ENCODE results near the gene MMP2.

MMP2 gene

GRCh38 chr16:55506708-55507107 is 27.7 kb downstream of the MMP2 start:
- TF ChIP-seq ZNF274 (IDR thresholded peaks at IDR 0.05; ENCODE audit: low read depth, low read length), result no peak
- no peak overlapping the region for H3K4me3 ChIP-seq (ENCODE audit: low read length)

DNA sequence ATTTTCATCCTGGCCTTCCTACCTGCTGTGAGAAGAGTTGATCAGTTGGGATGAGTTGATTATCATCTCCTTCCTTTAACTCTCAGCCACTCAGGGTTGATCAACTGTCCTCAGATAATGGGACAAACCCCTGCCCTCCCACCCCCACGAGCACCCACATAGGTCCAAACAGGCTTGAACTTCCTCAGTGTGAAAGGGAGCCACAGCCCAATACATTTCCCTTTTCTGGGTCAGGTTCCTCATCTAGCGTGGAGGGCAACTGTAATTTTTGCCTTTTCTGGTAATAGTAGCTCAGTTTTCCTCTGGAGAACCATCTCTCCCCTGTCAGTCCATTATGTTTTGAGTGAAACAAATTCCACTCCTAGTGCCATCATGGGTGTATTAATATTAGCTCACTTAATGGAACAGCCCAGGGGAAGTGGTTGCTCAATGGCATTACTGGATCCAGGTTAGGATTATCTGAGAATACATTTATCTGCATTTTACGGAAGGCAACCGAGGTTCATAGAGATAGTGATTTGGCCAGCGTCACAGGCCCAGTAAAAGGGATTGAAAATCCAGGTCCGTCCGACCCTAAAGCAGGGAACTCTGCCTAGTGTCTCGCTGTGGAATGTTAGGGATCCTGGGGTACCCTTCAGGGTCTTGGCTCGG is 29.4 kb downstream of the MMP2 start:
- H3K4me3 ChIP-seq (ENCODE audit: low read length), result no peak overlapping the region
- no peak for TF ChIP-seq ZNF274 (IDR thresholded peaks at IDR 0.05; ENCODE audit: low read depth, low read length)

DNA sequence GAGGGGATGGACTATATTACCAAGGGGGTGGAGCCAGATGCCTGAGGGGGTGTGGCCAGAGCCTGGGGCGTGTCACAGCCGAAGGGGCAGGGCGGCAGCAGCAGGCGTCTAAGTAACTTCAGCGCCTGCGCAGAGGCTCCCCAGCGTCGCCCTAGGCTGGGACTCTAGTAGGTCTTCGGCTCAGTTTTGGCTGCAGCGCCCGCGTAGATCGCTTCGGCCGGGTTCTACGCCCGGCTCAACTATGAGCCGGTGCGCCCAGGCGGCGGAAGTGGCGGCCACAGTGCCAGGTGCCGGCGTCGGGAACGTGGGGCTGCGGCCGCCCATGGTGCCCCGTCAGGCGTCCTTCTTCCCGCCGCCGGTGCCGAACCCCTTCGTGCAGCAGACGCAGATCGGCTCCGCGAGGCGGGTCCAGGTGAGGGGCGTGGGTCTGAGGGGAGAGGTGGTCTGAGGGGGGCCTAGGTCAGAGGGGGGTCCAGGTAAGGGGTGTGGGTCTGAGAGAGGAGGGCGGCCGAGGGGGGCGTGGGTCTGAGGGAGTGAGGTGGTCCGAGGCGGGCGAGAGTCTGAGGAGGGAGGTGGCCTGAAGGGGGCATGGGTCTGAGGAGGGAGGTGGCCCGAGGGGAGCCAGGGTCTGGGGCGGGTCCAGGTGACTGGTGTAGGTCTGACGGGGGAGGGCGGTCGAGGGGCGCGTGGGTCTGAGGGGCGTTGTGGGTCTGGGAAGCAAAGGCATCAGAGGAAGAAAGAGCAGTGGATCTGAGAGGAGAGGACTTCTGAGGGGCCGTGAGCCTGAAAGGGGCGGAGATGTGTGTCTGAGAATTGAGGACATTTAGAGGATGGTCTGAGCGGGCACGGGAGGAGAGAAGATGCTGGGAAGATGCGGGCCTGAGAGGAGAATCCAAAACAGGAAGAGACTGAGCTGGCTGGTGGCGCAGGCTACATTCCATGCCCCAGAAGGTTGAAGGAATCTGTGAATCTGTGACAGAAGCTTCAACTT is 30.2 kb downstream of the MMP2 start, which contains the start of gene LPCAT2:
Gene LPCAT2 (plus strand): TSS at position 132 of the 991 bp plus-strand sequence. CDS start 110 bp downstream, at position 242.
- 0 out of 2 replicates have a peak within 1 kb of the TSS, but pooled peaks have one; percentile 10 for H3K4me3 ChIP-seq (ENCODE audit: low read length)

DNA sequence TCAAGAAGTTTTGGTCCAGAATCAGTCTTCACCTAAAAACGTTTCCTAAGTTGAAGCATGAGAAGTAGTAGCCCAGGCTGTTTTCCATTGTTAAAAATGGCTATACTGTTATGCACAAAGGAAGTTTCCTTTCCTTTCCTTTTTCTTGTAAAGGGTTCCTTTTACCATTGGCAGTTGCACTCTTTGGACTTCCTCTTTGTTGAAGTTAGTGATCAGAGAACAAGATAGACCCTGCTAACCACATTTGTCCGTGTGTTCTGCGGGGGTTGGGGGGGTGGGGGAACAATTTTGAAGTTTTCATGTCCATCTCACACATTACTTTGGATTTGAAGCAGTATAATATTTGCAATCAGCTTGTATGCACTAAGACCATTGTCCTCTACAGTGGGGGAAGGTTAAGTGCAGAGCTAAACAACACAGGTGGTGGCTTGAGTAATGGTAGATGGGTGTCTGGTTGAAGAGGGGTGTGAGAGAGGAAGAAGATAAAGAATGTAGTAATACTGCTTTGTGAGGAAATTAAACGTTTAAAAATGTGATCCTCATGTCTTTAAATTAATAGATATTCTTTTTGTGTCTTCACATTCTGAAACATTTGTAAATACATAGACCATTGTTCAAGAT is 31.3 kb downstream of the MMP2 start:
- H3K4me3 ChIP-seq (ENCODE audit: low read length), result no peak overlapping the region
- no peak for TF ChIP-seq ZNF274 (IDR thresholded peaks at IDR 0.05; ENCODE audit: low read depth, low read length)

More for the DNA sequence above, 30.2 kb downstream of the MMP2 start, which contains the start of gene LPCAT2:
- no peak for TF ChIP-seq ZNF274 (IDR thresholded peaks at IDR 0.05; ENCODE audit: low read depth, low read length)

DNA sequence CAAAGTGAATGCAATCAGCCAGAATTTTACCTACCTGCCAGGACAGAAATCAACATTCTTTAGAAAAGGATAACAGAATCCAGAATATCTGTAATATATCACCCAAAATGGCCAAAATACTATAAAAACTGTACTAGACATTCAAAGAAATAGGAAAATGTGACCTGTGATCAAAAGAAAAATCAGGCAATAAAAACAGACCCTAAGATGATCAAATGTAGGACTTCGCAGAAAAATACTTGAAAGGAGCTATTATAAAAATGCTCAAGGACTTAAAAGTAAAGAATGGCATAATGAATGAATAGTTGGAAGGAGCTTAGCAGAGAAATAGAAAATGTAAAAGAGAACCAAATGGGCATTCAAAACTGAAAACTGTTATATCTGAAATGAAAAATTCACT is 33.9 kb downstream of the MMP2 start:
- TF ChIP-seq ZNF274 (IDR thresholded peaks at IDR 0.05; ENCODE audit: low read depth, low read length), result no peak
- no peak overlapping the region for H3K4me3 ChIP-seq (ENCODE audit: low read length)

DNA sequence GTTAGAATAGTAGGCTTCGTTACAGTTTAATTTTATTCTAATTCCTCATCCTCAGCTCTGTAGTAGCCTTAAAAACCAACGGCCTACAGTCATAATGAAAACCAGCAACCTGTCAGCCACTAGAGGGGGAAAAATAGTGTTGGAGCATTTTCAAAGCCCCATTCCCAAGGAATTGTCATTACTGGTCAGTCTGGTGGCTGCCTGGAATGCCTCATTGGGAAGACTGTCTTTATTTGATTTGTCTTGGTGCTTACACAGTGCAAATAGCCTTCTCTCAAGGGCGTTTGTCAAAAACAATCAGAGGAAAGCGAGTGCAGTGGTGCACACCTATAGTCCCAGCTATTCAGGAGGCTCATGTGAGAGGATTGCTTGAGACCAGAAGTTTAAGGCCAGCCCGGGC is 34.6 kb downstream of the MMP2 start:
- no peak for TF ChIP-seq ZNF274 (IDR thresholded peaks at IDR 0.05; ENCODE audit: low read depth, low read length)

GRCh38 chr16:55515111-55515510 is 36.1 kb downstream of the MMP2 start:
- no peak overlapping the region for H3K4me3 ChIP-seq (ENCODE audit: low read length)
- TF ChIP-seq ZNF274 (IDR thresholded peaks at IDR 0.05; ENCODE audit: low read depth, low read length), result no peak

More for the DNA sequence above, 34.6 kb downstream of the MMP2 start:
- no peak overlapping the region for H3K4me3 ChIP-seq (ENCODE audit: low read length)

DNA sequence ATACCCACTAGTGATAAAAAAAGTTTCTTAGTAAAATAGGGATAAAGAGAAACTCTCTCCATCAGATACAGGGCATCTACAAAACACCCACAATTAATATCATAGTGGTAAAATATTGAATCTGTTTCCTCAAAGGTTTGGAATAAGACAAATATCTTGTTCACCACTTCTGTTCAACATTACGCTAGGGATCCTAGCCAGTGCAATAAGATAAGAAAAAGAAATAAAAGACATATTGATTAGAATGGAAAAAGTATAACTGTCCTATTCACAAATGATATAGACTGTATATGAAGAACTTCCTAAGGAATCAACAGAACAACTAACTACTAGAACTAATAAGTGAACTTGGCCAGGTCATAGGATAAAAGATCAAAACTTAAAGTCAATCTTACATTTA is 42.8 kb downstream of the MMP2 start:
- no peak for TF ChIP-seq ZNF274 (IDR thresholded peaks at IDR 0.05; ENCODE audit: low read depth, low read length)
- H3K4me3 ChIP-seq (ENCODE audit: low read length), result no peak overlapping the region

- no peak for TF ChIP-seq ZNF274 (IDR thresholded peaks at IDR 0.05; ENCODE audit: low read depth, low read length)
- no peak overlapping the region for H3K4me3 ChIP-seq (ENCODE audit: low read length)
Observed at GRCh38 chr16:55526441-55526840, 47.4 kb downstream of the MMP2 start.

- no peak for TF ChIP-seq ZNF274 (IDR thresholded peaks at IDR 0.05; ENCODE audit: low read depth, low read length)
- H3K4me3 ChIP-seq (ENCODE audit: low read length), result no peak overlapping the region
Observed at GRCh38 chr16:55527885-55528284, 48.9 kb downstream of the MMP2 start.

- no peak overlapping the region for H3K4me3 ChIP-seq (ENCODE audit: low read length)
- TF ChIP-seq ZNF274 (IDR thresholded peaks at IDR 0.05; ENCODE audit: low read depth, low read length), result no peak
Observed at GRCh38 chr16:55529018-55529417, 50.0 kb downstream of the MMP2 start.

- TF ChIP-seq ZNF274 (IDR thresholded peaks at IDR 0.05; ENCODE audit: low read depth, low read length), result no peak
- no peak overlapping the region for H3K4me3 ChIP-seq (ENCODE audit: low read length)
Observed at GRCh38 chr16:55530316-55530856, 51.4 kb downstream of the MMP2 start.

- no peak for TF ChIP-seq ZNF274 (IDR thresholded peaks at IDR 0.05; ENCODE audit: low read depth, low read length)
- H3K4me3 ChIP-seq (ENCODE audit: low read length), result no peak overlapping the region
Observed at GRCh38 chr16:55532227-55532626, 53.2 kb downstream of the MMP2 start.

DNA sequence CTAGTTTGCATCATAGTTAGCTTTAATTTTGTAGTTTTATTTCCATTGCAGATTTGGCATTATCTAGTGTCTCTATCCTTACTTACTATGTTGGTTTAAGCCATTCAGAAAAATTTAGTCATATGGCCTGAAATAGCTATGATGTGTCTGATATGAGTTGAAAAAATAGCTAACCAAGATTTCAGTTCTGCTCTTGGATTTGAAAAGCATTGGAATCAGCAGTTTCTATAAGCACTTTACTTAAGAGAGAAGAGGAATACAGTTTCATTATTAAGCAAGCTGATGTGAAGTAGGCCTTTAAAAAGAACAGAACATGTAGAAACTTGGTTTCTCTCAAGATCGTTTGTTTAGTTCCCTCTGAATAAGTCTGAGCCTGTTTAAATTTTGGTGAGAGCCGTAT is 55.8 kb downstream of the MMP2 start:
- TF ChIP-seq ZNF274 (IDR thresholded peaks at IDR 0.05; ENCODE audit: low read depth, low read length), result no peak
- H3K4me3 ChIP-seq (ENCODE audit: low read length), result no peak overlapping the region

All from GM08714 (cell line).